Thyroid gland (tissue), 4 donors: ENCODE results near the gene MACC1.

Source experiments
- POLR2A ChIP-seq, 2 donors: fragments of 450-650 bp; IDR thresholded peaks; one replicate each; pipeline ENCODE4 v1.6.1; 2017; ENCODE audit warnings: antibody characterized with exemption in 2 of 2, mild to moderate bottlenecking in 2 of 2, moderate library complexity in 1 of 2
- TF ChIP-seq, protein P1 (sequence below), 6 experiments: fragments of 200-600 bp in 3 of 6; fragments of 450-650 bp in 3 of 6; sonication (generic) in 3 of 6; IDR thresholded peaks; one replicate each; pipeline ENCODE4 v1.5.1; 2016 to 2019; ENCODE audit warnings: antibody characterized with exemption in 6 of 6, mild to moderate bottlenecking in 2 of 6, inconsistent platforms in 1 of 6, moderate library complexity in 1 of 6

DNA sequence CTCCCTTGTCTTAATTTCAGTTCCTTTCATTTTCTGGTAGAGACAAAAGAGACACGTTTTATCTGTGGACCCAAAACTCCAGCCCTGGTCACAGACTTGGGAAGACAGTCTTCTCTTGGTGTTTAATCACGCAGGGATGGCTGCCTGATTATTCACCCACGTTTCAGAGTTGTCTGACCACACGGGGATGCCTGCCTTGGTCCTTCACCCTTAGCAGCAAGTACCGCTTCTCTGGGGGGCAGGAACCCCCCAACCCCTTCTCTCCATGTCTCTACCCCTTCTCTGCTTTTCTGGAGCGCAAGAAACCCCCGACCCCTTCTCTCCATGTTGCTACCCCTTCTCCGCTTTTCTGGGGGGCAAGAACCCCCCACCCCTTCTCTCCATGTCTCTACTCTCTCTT lies 95.8 kb downstream of the MACC1 start:
- no peak for TF ChIP-seq POLR2A (IDR thresholded peaks at IDR 0.05)
- TF ChIP-seq, protein P1, sequence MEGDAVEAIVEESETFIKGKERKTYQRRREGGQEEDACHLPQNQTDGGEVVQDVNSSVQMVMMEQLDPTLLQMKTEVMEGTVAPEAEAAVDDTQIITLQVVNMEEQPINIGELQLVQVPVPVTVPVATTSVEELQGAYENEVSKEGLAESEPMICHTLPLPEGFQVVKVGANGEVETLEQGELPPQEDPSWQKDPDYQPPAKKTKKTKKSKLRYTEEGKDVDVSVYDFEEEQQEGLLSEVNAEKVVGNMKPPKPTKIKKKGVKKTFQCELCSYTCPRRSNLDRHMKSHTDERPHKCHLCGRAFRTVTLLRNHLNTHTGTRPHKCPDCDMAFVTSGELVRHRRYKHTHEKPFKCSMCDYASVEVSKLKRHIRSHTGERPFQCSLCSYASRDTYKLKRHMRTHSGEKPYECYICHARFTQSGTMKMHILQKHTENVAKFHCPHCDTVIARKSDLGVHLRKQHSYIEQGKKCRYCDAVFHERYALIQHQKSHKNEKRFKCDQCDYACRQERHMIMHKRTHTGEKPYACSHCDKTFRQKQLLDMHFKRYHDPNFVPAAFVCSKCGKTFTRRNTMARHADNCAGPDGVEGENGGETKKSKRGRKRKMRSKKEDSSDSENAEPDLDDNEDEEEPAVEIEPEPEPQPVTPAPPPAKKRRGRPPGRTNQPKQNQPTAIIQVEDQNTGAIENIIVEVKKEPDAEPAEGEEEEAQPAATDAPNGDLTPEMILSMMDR (IDR thresholded peaks at IDR 0.05): no peak
